NCI-H146 treated with DMSO at 0.1 percent for 48 hours (cell line): ENCODE measurements around the gene RASSF10.
"Not testable (repeated sequence)": the region's sequence is repeated elsewhere in the genome, so short reads cannot be mapped to it uniquely, and the experiment has no call there.

Source experiments
- DNase-seq: peaks from one replicate; lab custom pipeline; 2025; ENCODE audit not compliant: unreplicated experiment; lab: John Stamatoyannopoulos, UW

The RASSF10 gene

GRCh38 chr11:13019313-13019712 is 10.2 kb downstream of the RASSF10 start:
- DNase-seq: no peak

GRCh38 chr11:13023423-13023822 is 14.3 kb downstream of the RASSF10 start:
- no peak for DNase-seq

- no peak for DNase-seq
Measured at GRCh38 chr11:13026722-13027121, 17.6 kb downstream of the RASSF10 start.

- DNase-seq: no peak
Measured at GRCh38 chr11:13028322-13028721, 19.2 kb downstream of the RASSF10 start.

- DNase-seq: no peak
Measured at GRCh38 chr11:13029872-13030271, 20.8 kb downstream of the RASSF10 start.

GRCh38 chr11:13030857-13031256 is 21.7 kb downstream of the RASSF10 start:
- DNase-seq: no peak

GRCh38 chr11:13031349-13031748 is 22.2 kb downstream of the RASSF10 start:
- no peak for DNase-seq

- DNase-seq: peak; percentile 17
Measured at GRCh38 chr11:13033760-13034533, 24.8 kb downstream of the RASSF10 start.

GRCh38 chr11:13035711-13036110 is 26.6 kb downstream of the RASSF10 start:
- DNase-seq: no peak

- no peak for DNase-seq
Measured at GRCh38 chr11:13036235-13036634, 27.1 kb downstream of the RASSF10 start.

GRCh38 chr11:13038366-13038765 is 29.2 kb downstream of the RASSF10 start:
- no peak for DNase-seq

GRCh38 chr11:13039126-13039525 is 30.0 kb downstream of the RASSF10 start:
- DNase-seq: no peak

GRCh38 chr11:13040969-13041561 is 31.9 kb downstream of the RASSF10 start:
- no peak for DNase-seq

- no peak for DNase-seq
Measured at GRCh38 chr11:13042873-13043342, 33.8 kb downstream of the RASSF10 start.

GRCh38 chr11:13043912-13044628 is 35.0 kb downstream of the RASSF10 start:
- no peak for DNase-seq

- DNase-seq: not testable (repeated sequence)
Measured at GRCh38 chr11:13045089-13045488, 36.0 kb downstream of the RASSF10 start.

- DNase-seq: no peak
Measured at GRCh38 chr11:13045734-13046133, 36.6 kb downstream of the RASSF10 start.

GRCh38 chr11:13046637-13047570 is 37.8 kb downstream of the RASSF10 start:
- DNase-seq: no peak

- no peak for DNase-seq
Measured at GRCh38 chr11:13047884-13048283, 38.8 kb downstream of the RASSF10 start.

- no peak for DNase-seq
Measured at GRCh38 chr11:13051257-13051656, 42.1 kb downstream of the RASSF10 start.

- DNase-seq: no peak
Measured at GRCh38 chr11:13052130-13052571, 43.0 kb downstream of the RASSF10 start.
